ENCODE measurements around the gene MIS12.

Gene MIS12

DNA sequence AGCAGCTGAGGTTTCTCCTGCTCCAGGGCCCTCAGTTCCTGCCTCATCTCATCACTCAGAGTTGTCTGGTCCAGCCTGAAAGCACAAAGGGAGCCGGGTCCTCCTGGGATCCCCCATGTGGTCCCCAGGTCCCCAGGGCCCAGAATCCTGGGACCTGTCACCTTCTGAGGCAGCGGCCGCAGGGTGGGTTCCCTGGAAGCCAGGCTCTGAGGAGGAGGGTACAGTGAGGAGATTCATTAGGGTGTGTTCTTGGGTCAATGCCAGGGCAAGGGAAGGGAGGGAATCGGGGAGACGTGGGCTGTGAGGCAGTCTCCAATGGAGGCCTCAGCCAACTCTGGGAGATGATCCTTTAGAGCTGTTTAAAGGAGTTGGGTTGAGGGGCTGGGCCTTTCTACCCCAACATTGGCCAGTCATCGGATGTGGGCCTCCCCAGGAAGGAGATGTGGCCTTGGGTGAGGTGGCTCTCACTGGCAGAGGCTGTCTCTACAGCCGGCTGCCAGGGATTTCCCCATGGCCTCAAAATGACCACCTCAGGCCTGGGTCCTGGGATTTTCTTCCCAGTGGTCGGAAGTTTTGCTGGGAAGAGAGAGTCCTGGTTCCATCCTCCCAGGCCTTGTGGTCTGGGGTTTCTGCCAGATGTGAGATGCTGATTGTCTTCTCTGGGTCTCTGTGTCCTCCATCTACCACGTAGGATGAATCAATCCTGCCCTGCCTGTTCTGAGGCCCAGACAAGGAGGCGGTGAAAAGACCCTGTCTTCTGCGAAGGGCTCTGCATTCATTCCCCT lies 50.7 kb downstream of the MIS12 start:
- DNase-seq: peak; percentile 20

DNA sequence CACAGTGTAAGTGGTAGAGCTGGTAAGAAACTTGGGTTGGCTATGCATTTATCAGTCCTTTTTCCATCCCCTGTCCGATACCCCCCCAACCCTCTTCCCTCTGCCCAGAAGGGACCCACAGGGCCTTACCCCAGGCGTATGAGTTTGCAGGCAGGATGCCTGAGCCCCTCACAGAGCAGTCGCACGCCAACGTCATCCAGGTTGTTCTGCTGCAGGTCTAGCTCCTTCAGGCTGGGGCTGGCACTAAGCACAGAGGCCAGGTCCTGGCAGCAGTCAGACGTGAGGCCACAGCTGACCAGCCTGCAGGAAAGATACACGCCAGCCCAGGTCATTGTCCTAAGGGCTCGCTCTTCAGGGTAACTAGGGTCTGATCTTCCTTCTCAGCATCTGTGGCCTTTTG lies 52.9 kb downstream of the MIS12 start:
- DNase-seq: no peak

DNA sequence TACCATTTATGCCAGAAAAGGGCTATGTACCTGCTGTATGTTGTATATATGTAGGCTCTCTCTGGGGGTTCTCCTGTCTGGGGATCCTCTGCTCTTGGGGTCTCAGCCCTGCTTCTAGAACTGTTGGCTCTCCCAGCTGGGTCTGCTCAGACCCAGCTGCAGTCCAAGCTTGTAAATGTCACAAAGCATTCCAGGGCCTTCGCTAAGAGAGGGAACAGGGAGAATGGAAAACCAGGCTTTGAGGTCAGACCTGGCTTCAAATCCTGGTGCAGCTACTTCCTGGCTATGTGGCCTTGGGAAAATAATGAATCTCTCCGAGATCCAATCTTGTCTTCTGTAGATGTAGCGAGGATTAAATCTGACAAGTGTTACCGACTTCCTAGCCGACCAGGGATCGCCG lies 54.0 kb downstream of the MIS12 start:
- DNase-seq: no peak
